ENCODE measurements around the gene SPOCK2.
"Not testable (repeated sequence)": the region's sequence is repeated elsewhere in the genome, so short reads cannot be mapped to it uniquely, and the experiment has no call there.

The SPOCK2 gene

GRCh38 chr10:72034040-72034499 lies 54.3 kb downstream of the SPOCK2 start:
- no peak for DNase-seq (ENCODE audit: low read depth)
- no peak for TF ChIP-seq CTCF (IDR thresholded peaks at IDR 0.05; ENCODE audit: insufficient read depth, low read depth, low read length, missing control alignments)
- H3K4me3 ChIP-seq (ENCODE audit: low read length), result no peak overlapping the region

GRCh38 chr10:72032409-72033162 lies 55.8 kb downstream of the SPOCK2 start:
- H3K4me3 ChIP-seq (ENCODE audit: low read length); DNase-seq (ENCODE audit: low read depth): not testable (repeated sequence)

GRCh38 chr10:72031706-72032105 lies 56.6 kb downstream of the SPOCK2 start:
- no peak for TF ChIP-seq CTCF (IDR thresholded peaks at IDR 0.05; ENCODE audit: insufficient read depth, low read depth, low read length, missing control alignments)
- DNase-seq (ENCODE audit: low read depth), result no peak
- no peak overlapping the region for H3K4me3 ChIP-seq (ENCODE audit: low read length)

- no peak overlapping the region for H3K4me3 ChIP-seq (ENCODE audit: low read length)
- TF ChIP-seq CTCF (IDR thresholded peaks at IDR 0.05; ENCODE audit: insufficient read depth, low read depth, low read length, missing control alignments), result no peak
- no peak for DNase-seq (ENCODE audit: low read depth)
Observed at GRCh38 chr10:72030762-72031543, 57.4 kb downstream of the SPOCK2 start.

GRCh38 chr10:72029414-72029813 lies 58.9 kb downstream of the SPOCK2 start:
- DNase-seq (ENCODE audit: low read depth), result no peak
- H3K4me3 ChIP-seq (ENCODE audit: low read length), result no peak overlapping the region
- no peak for TF ChIP-seq CTCF (IDR thresholded peaks at IDR 0.05; ENCODE audit: insufficient read depth, low read depth, low read length, missing control alignments)

GRCh38 chr10:72027498-72027897 lies 60.9 kb downstream of the SPOCK2 start:
- TF ChIP-seq CTCF (IDR thresholded peaks at IDR 0.05; ENCODE audit: insufficient read depth, low read depth, low read length, missing control alignments), result no peak
- no peak for DNase-seq (ENCODE audit: low read depth)
- H3K4me3 ChIP-seq (ENCODE audit: low read length), result no peak overlapping the region

GRCh38 chr10:72026278-72027111 lies 61.9 kb downstream of the SPOCK2 start:
- DNase-seq (ENCODE audit: low read depth), result no peak
- no peak overlapping the region for H3K4me3 ChIP-seq (ENCODE audit: low read length)
- no peak for TF ChIP-seq CTCF (IDR thresholded peaks at IDR 0.05; ENCODE audit: insufficient read depth, low read depth, low read length, missing control alignments)
